SK-N-MC (cell line): ENCODE measurements around the gene CAST.

ENCODE experiments used
- DNase-seq: peaks from one replicate; pipeline ENCODE4 v3.0.0-alpha.2; 2011; ENCODE audit warnings: low read depth, low spot score
- H3K27ac ChIP-seq: fragments of 200-600 bp; sonication (generic); 2 replicates; pipeline ENCODE4 v1.5.1; 2016; ENCODE audit warnings: mixed run types
- H3K36me3 ChIP-seq: fragments of 200-600 bp; sonication (generic); 2 replicates; pipeline ENCODE4 v1.6.1; 2017; ENCODE audit warnings: antibody characterized with exemption, low read length, mixed read lengths; ENCODE audit not compliant: insufficient read depth
- H3K4me3 ChIP-seq: fragments of 200-600 bp; sonication (generic); 2 replicates; pipeline ENCODE4 v1.5.1; 2016
- H3K9ac ChIP-seq: fragments of 200-600 bp; sonication (generic); 2 replicates; pipeline ENCODE4 v1.8.0; 2017; ENCODE audit warnings: mixed run types, mixed read lengths; ENCODE audit not compliant: insufficient read length
- H3K9me3 ChIP-seq: fragments of 200-600 bp; sonication (generic); 2 replicates; pipeline ENCODE4 v1.6.1; 2017; ENCODE audit warnings: low read depth, mild to moderate bottlenecking, antibody characterized with exemption, low read length, moderate library complexity, mixed read lengths
- EZH2 ChIP-seq: fragments of 200-600 bp; sonication (generic); IDR thresholded peaks from one replicate; pipeline ENCODE4 v1.6.1; 2017; ENCODE audit warnings: antibody characterized with exemption
- FOXP2 ChIP-seq: optimal IDR thresholded peaks from 2 replicates; pipeline ENCODE3; 2011; ENCODE audit warnings: mild to moderate bottlenecking, moderate library complexity; ENCODE audit not compliant: insufficient read depth; ENCODE audit errors: extremely low read length, control extremely low read depth
- POLR2AphosphoS5 ChIP-seq: IDR thresholded peaks from 2 replicates; pipeline ENCODE4 v1.6.1; 2012; ENCODE audit warnings: mild to moderate bottlenecking, low read depth, low read length, borderline replicate concordance

Gene CAST

DNA sequence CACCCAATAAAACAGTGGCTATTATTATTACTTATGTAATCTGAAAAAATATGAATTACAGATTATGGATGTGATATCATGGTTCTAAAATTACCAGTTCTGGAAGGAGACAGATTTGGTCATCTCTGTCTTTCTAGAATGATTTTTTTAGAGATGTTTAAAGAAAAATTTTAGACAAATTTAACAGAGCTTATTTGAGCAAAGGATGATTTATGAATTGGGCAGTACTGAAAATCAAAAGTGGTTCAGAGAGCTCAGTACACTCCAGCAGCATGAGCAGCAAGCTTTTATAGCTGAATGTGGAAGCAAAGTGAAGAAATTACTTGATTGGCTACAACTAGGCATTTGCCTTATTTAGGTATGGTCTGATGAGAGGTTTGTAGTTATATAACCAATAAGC lies 11.0 kb downstream of the CAST start:
- Histone ChIP-seq H3K36me3 (no peaks in the 10 kb centered on the region), H3K9me3 (no peaks in the 10 kb centered on the region), H3K9ac (no peak overlapping the region), H3K27ac (no peak overlapping the region), H3K4me3 (no peak overlapping the region)
- no peak for DNase-seq
- TF ChIP-seq POLR2AphosphoS5: no peak
- TF ChIP-seq EZH2: no peak
- no peak for TF ChIP-seq FOXP2

DNA sequence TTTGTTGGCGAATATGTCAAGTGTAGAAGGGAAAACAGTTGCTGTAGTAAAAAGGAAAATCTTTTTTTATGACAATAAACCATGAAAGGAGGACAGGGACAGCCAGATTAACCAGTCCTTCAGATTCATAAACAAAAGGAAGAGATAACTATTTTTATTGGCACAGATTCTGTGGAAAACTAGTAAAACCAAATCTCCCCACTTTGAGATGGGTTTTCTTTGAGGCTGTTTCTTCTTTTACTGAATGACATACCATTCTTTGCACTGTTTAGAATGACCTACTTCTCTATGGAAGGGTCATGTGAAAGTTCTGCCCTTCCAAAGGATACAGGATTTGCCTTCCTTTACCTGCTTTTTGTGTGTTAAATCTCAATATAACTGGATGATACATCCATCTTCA lies 13.7 kb downstream of the CAST start:
- Histone ChIP-seq H3K9me3 (no peaks in the 10 kb centered on the region), H3K4me3 (no peak overlapping the region), H3K27ac (no peak overlapping the region), H3K9ac (no peak overlapping the region), H3K36me3 (no peaks in the 10 kb centered on the region)
- TF ChIP-seq EZH2: no peak
- TF ChIP-seq FOXP2: no peak
- TF ChIP-seq POLR2AphosphoS5: no peak
- no peak for DNase-seq

DNA sequence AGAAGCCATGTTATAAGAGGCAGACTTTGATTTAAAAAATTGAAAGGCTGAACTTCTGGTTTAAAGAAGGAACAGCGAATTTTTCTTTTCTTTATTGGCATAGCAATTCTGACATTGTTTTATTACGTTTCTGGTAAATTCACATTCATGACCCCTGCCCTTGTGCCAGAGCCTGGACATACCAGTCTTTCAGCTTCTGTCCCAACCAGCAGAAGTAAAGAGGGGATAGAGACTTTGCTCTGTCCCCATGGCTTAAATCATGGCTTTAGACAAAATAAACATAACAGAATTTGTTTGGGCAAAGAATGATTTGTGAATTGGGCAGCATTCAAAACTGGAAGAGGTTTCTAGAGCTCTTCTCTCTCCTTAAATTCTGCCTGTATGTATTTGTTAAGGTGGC lies 15.3 kb downstream of the CAST start:
- H3K36me3 ChIP-seq: no peaks in the 10 kb centered on the region
- no peak for DNase-seq

DNA sequence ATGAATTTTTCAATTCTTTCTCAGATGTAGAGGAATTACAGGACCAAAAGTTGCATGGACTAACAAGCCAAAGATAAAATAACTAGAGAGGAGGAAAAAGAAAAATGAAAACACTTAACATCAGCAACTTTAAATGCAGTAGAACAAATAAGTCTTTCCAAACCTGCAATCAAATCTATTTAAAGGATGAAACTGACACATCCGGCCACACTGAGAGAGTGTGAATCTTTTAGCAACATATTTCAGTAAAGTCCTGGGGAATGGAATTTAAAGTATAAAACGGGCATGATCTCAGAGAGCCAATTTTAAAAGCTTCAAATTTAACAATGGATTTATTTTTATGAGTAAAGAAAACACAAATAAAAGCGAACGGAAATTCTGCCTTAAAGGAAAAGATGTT lies 17.1 kb downstream of the CAST start:
- no peak for DNase-seq
- Histone ChIP-seq H3K9me3 (no peaks in the 10 kb centered on the region), H3K27ac (no peak overlapping the region), H3K36me3 (no peaks in the 10 kb centered on the region), H3K4me3 (no peak overlapping the region), H3K9ac (no peak overlapping the region)
- TF ChIP-seq POLR2AphosphoS5 (no peak), FOXP2 (no peak), EZH2 (no peak)

More for the DNA sequence above, 15.3 kb downstream of the CAST start:
- Histone ChIP-seq H3K27ac (no peak overlapping the region), H3K9me3 (no peaks in the 10 kb centered on the region), H3K4me3 (no peak overlapping the region), H3K9ac (no peak overlapping the region)
- TF ChIP-seq POLR2AphosphoS5: no peak
- TF ChIP-seq EZH2: no peak
- TF ChIP-seq FOXP2: no peak

DNA sequence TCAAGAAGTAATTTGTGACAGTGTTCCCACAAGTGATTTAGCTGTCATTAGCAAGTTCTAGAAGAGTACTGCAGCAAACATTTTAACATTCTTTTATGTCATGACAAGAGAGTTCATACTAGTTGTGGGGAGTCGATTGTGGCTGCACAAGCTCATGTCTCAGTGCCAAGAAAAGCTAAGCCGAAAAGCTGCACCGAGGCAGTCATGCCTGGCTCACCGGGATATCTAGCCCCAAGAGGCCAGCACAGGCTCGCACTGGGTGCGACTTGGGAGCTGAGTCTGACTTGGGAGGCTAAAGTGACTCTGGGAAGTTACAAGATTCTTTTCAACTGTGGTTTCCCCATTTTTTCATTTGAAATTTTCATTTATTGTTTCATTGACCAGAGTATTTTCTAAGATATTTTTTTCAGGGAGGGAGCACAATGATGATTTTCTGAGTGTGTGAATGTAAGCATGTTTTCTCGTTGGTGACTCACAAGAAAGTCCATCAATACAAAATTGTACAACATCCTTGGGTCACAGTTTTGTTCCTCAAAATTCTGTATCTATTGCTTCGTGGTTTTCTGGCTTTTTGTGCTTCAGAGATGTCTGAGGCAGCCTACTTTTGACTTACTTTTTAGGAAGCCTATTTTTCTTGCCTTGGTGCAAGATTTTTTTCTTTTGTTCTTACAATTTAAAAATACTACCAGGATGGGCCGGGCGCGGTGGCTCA lies 18.7 kb downstream of the CAST start:
- no peak for DNase-seq
- H3K9me3 ChIP-seq: no peaks in the 10 kb centered on the region
- no peak overlapping the region for H3K27ac ChIP-seq
- H3K36me3 ChIP-seq: no peaks in the 10 kb centered on the region
- H3K4me3 ChIP-seq: no peak overlapping the region
- no peak overlapping the region for H3K9ac ChIP-seq
- TF ChIP-seq POLR2AphosphoS5 (no peak), FOXP2 (no peak), EZH2 (no peak)

DNA sequence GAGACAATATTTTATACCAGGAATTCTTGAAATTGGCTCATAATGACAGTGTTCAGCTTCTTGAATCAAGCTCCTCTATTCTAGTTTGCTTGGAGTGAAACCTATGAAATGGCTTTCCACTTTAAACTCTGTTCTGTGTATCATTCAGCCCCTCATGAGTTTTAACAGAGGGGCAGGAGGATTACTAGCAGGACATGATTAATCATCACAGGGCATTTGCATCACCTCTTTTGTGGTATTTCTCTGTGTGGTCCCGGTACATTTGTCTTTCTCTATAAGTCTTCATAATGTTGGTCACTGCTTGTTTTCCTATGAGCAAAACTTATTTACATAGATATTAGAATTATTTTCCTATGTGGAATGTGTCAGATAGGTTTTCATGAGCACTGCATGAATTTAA lies 21.2 kb downstream of the CAST start:
- H3K27ac ChIP-seq: no peak overlapping the region
- TF ChIP-seq FOXP2: no peak
- TF ChIP-seq POLR2AphosphoS5: no peak
- TF ChIP-seq EZH2: no peak
- no peak overlapping the region for H3K9ac ChIP-seq
- H3K36me3 ChIP-seq: no peaks in the 10 kb centered on the region
- no peak for DNase-seq
- no peak overlapping the region for H3K4me3 ChIP-seq
- H3K9me3 ChIP-seq: no peaks in the 10 kb centered on the region

DNA sequence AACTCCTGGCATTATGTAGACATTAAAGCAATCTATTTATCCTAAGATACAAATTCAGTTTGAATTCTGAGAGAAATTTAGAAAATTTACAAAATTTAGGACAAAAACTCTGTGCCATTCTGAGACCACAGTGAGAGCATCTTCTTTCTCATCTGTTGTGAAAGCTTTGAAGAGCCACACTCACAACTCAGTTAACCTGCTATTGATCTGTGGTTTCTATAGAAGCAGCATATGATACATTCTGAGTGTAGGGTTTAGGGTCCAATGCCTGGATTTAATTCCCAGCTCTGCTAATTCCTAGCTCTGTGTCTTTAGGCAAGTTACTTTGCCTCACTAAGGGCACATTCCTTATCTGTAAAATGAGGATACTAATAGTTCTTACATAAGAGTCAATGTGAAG lies 21.6 kb downstream of the CAST start:
- no peak overlapping the region for H3K27ac ChIP-seq
- H3K9ac ChIP-seq: no peak overlapping the region
- TF ChIP-seq EZH2 (no peak), FOXP2 (no peak), POLR2AphosphoS5 (no peak)
- DNase-seq: no peak
- no peaks in the 10 kb centered on the region for H3K36me3 ChIP-seq
- no peak overlapping the region for H3K4me3 ChIP-seq
- H3K9me3 ChIP-seq: no peaks in the 10 kb centered on the region

DNA sequence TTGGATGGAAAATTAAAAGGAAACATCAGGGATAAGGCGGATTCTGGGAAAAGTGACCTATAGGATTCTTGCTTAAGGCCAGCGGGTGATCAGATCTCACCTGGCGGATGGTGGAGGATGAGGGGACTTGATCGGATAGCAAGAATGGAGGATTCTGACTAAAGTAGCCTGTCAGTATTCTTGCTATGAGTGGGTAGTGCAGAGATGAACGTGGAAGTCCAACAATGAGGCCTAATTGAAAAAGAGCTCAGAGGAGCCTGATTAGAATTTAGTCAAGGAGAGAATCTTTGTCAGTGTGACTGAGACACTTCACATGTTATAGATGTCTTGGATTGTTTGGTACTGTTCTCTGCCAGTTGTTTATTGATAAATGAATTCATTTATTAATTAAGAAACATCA lies 24.9 kb downstream of the CAST start:
- H3K9me3 ChIP-seq: no peaks in the 10 kb centered on the region
- H3K4me3 ChIP-seq: no peak overlapping the region
- no peak for TF ChIP-seq FOXP2
- no peak for TF ChIP-seq POLR2AphosphoS5
- no peak for TF ChIP-seq EZH2
- no peak overlapping the region for H3K9ac ChIP-seq
- H3K27ac ChIP-seq: no peak overlapping the region
- DNase-seq: no peak
- no peaks in the 10 kb centered on the region for H3K36me3 ChIP-seq

DNA sequence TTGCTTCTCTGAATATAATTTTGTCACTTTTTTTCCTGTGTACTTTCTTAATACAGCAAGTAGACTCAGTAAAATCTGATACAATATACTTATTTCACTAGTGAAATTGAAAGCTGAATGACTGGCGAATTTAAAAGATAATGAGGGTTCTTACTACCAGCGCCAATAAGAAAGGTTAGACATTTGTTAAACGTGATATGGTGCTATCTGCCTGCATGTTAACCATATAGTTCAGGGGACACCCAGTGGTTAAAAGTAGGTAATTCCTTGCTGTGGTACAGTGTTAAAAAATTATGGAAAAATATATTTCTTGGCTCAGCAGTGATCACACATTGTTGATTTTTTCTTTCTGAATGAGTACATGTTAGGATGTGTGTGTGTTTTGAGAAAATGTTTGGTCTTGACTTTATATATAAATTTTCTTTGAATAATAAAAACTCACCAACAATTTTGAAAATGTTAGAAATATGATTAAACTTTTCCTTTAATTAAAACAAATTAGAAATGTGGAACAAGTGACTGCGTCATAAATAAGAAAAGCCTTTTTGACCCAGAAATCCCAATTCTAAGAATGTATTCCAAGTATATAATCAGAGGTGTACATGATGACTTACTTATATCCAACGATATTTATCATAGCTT lies 25.8 kb downstream of the CAST start:
- DNase-seq: peak; percentile 8
- Histone ChIP-seq H3K9ac (no peak overlapping the region), H3K9me3 (no peaks in the 10 kb centered on the region), H3K36me3 (no peaks in the 10 kb centered on the region), H3K27ac (no peak overlapping the region), H3K4me3 (no peak overlapping the region)
- TF ChIP-seq EZH2 (no peak), FOXP2 (no peak), POLR2AphosphoS5 (no peak)
